Stimulated activated effector memory CD8-positive, alpha-beta T cell treated with anti-CD3 and anti-CD28 coated beads, Interleukin-12 subunit alpha, Interleukin-12 subunit beta, amount 100 ng/mL, for 72 hours (primary cell): Measurements from ENCODE around the gene SGSM2.

Source experiments
- ATAC-seq: fragments of 150-1000 bp; cut with Tn5 transposase; 2 replicates; pipeline ENCODE4 v1.10.0; 2021
- DNase-seq, 2 donors: peaks; one replicate each; pipeline ENCODE4 v3.0.0; 2021 to 2022; ENCODE audit warnings: low spot score in 2 of 2
- H3K27ac Mint-ChIP-seq: one replicate; pipeline ENCODE4 v1.8.0; 2022; ENCODE audit warnings: mild to moderate bottlenecking, mixed read lengths
- H3K36me3 Mint-ChIP-seq: one replicate; pipeline ENCODE4 v1.8.0; 2022; ENCODE audit warnings: mild to moderate bottlenecking, mixed read lengths
- H3K4me1 Mint-ChIP-seq: one replicate; pipeline ENCODE4 v1.8.0; 2022; ENCODE audit warnings: mixed read lengths
- H3K4me3 Mint-ChIP-seq: one replicate; pipeline ENCODE4 v1.8.0; 2022; ENCODE audit warnings: mild to moderate bottlenecking, mixed read lengths
- H3K9me3 Mint-ChIP-seq: one replicate; pipeline ENCODE4 v1.8.0; 2022; ENCODE audit warnings: mixed read lengths

SGSM2 gene

DNA sequence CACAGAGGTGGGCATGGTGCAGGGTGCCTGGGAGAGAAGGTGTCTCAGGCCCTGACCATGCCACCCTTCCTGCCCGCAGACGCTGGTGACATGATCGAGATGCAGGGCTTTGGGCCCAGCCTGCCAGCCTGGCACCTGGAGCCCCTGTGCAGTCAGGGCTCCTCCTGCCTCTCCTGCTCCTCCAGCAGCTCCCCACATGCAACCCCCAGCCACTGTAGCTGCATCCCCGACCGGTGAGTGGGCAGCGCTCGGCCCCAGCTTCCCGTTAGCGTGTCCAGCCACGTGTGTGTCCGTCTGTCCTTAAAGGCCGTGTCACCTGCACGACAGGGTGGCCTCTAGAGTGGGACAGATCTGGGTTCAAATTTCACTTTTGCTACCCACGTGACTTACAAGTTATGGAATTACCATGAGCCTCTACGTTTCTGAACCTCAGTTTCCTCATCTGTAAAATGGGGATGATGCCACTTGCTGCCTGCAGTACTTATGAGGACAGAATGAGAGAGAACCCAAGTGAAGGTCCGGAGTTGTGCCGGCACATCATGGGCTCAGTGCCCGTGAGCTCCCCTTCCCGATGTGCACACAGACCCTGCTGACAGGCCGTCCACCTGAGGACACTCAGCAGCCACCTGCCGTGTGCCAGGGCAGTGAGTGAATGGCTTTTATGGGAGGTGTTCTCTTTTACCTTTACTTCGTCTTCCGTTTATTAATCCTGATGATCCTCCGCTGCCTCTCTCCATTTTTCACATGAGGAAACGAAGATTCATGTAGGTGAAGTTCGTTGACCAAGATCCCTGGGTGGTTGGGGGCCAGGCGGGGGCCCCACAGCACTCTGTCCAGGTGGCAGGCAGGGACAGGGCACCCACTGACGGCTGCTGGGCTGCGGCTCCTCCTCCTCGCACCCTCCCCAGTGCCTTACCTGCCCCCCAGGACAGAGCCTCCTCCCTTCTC is 34.2 kb downstream of the SGSM2 start:
- Mint-ChIP-seq H3K36me3 (peaks cover 12% of the 10 kb centered on the region), H3K27ac (no peak overlapping the region), H3K9me3 (no peaks in the 10 kb centered on the region), H3K4me1 (no peaks in the 10 kb centered on the region), H3K4me3 (no peak overlapping the region)
- DNase-seq (no peak), ATAC-seq (no peak)

DNA sequence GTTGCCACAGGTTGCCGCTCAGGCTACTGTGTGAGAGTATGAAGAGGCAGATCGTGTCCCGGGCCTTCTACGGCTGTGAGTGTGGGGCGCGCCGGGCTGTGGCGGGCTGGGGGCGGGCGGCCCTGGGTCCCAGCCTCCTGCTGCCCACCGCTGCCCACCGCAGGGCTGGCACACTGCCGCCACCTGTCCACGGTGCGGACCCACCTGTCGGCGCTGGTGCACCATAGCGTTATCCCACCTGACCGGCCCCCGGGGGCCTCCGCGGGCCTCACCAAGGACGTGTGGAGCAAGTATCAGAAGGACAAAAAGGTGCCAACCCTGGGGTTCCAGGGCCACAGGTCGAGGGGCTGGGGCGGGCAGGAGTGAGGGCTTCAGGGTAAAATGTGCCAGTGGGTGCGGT is 34.9 kb downstream of the SGSM2 start:
- Mint-ChIP-seq H3K36me3 (peaks cover 19% of the 10 kb centered on the region), H3K4me3 (no peak overlapping the region), H3K27ac (no peak overlapping the region), H3K4me1 (no peaks in the 10 kb centered on the region), H3K9me3 (no peaks in the 10 kb centered on the region)
- ATAC-seq: no peak
- DNase-seq: no peak

DNA sequence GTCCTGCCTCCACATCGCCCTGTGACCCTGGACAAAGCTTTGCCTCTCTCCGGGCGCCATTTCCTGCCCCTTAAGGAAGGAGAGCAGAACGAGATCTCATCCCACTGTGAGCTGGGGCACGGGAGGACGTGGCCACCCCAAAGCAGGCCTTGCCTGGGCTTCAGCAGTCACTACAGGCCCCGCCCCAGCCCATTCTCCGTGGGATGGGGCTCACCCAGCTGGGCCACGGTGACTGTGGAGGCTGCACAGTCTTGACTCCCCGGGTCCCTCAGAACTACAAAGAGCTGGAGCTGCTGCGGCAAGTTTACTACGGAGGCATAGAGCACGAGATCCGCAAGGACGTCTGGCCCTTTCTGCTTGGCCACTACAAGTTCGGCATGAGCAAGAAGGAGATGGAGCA is 35.4 kb downstream of the SGSM2 start:
- H3K36me3 Mint-ChIP-seq: peaks cover 20% of the 10 kb centered on the region
- no peak overlapping the region for H3K4me3 Mint-ChIP-seq
- no peaks in the 10 kb centered on the region for H3K4me1 Mint-ChIP-seq
- no peak for ATAC-seq
- H3K27ac Mint-ChIP-seq: peak overlapping the region; percentile 75
- no peaks in the 10 kb centered on the region for H3K9me3 Mint-ChIP-seq
- DNase-seq: no peak

DNA sequence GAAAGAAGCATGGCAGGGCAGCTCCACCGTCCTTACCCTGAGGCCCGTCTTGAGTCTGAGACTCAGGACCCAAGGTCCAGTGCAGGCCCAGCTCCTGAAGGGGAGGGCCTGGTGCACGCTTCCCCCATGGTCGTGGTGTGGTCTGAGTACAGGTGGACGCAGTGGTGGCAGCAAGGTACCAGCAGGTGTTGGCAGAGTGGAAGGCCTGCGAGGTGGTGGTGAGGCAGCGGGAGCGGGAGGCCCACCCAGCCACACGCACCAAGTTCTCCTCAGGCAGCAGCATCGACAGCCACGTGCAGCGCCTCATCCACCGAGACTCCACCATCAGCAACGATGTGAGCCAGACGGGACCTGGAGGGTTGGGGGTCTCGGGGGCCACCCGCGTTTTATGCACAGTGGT is 35.9 kb downstream of the SGSM2 start:
- DNase-seq (no peak), ATAC-seq (no peak)
- Mint-ChIP-seq H3K9me3 (no peaks in the 10 kb centered on the region), H3K36me3 (peaks cover 22% of the 10 kb centered on the region), H3K4me3 (no peak overlapping the region), H3K4me1 (no peaks in the 10 kb centered on the region), H3K27ac (peak overlapping the region; percentile 75)

DNA sequence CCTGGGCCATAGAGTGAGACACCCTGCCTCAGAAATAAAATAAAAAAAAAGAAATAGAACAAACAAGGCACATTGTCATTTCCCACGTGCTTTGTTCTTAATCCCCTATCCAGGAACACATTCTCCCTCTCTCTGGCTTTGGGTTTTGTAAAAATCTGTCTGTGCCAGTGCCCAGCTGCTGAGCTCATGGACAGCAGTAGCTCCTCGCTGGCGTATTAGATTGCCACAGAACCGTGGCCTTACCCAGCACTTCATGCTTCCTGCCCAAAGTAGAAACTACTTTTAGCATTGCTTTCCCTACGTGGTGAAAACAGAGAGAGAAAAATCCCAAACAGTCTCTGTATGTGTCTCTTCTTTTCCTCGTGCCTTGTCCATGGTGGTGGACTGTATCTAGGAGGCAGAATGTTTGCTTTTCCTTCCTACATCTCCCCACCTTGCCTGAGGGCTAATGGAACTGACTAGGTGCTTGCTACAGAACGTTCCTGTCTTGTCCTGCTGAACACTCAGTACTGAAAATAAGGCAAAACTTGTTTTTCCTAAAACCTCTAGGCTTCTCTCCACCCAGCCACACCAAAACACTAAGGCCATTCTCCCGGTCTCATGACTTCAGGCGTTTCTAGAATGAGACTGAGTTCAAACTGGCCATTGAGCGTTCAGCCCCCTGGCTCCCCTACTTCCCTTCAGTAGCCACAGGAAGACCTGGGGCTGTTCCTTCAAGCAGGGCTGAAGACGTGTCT is 37.4 kb downstream of the SGSM2 start:
- no peaks in the 10 kb centered on the region for H3K4me1 Mint-ChIP-seq
- no peak overlapping the region for H3K4me3 Mint-ChIP-seq
- peak overlapping the region; percentile 16 for H3K27ac Mint-ChIP-seq
- ATAC-seq (no peak), DNase-seq (no peak)
- no peaks in the 10 kb centered on the region for H3K9me3 Mint-ChIP-seq
- H3K36me3 Mint-ChIP-seq: peaks cover 27% of the 10 kb centered on the region

DNA sequence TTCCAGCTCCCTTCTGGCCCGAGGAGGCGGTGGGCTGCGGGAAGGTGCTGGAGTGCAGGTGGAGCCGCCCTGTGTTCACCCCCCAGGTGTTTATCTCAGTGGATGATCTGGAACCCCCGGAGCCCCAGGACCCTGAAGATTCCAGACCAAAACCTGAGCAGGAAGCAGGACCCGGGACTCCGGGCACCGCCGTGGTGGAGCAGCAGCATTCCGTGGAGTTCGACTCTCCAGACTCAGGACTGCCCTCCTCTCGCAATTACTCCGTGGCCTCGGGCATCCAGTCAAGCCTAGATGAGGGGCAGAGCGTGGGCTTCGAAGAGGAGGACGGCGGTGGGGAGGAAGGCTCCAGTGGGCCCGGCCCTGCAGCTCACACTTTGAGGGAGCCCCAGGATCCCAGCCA is 38.1 kb downstream of the SGSM2 start:
- H3K4me1 Mint-ChIP-seq: no peaks in the 10 kb centered on the region
- no peaks in the 10 kb centered on the region for H3K9me3 Mint-ChIP-seq
- H3K36me3 Mint-ChIP-seq: peaks cover 27% of the 10 kb centered on the region
- no peak for DNase-seq
- no peak for ATAC-seq
- H3K4me3 Mint-ChIP-seq: no peak overlapping the region
- H3K27ac Mint-ChIP-seq: no peak overlapping the region

DNA sequence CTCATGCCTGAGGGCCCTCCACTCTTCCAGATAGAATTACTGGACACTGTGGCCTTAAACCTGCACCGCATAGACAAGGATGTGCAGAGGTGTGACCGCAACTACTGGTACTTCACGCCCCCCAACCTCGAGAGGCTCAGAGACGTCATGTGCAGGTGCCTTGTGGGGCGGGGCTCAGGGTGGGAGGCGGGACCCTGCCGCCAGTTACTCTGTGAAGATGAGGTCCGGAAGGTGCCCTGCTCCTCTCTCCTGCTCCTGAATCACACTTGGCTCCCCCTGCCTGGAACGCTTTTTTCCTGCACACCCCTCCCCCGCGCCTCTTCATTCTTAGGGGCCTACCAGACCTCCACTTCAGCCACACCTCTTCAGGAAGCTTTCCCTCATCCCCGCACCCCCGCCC is 38.8 kb downstream of the SGSM2 start:
- no peaks in the 10 kb centered on the region for H3K9me3 Mint-ChIP-seq
- DNase-seq (no peak), ATAC-seq (no peak)
- H3K4me1 Mint-ChIP-seq: no peaks in the 10 kb centered on the region
- H3K4me3 Mint-ChIP-seq: no peak overlapping the region
- H3K36me3 Mint-ChIP-seq: peaks cover 27% of the 10 kb centered on the region
- no peak overlapping the region for H3K27ac Mint-ChIP-seq

DNA sequence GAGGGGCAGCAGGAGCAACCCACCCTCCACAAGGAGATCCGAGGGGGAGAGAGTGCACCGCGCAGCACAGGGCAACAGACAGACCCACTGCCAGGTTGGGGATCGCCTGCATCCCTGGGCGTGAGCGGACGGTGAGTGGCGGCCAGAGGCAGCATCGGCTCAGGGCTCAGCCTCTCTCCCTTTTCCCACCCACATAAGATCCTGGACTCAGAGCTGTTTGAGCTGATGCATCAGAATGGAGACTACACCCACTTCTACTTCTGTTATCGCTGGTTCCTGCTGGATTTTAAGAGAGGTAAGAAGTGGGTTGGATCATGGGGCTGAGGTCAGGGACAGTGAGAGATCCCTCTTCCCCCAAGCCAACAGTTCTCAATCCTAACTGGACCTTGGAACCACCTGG is 40.4 kb downstream of the SGSM2 start:
- peaks cover 27% of the 10 kb centered on the region for H3K36me3 Mint-ChIP-seq
- DNase-seq (no peak), ATAC-seq (no peak)
- H3K4me1 Mint-ChIP-seq: no peaks in the 10 kb centered on the region
- H3K9me3 Mint-ChIP-seq: no peaks in the 10 kb centered on the region
- H3K27ac Mint-ChIP-seq: peak overlapping the region; percentile 45
- H3K4me3 Mint-ChIP-seq: no peak overlapping the region

DNA sequence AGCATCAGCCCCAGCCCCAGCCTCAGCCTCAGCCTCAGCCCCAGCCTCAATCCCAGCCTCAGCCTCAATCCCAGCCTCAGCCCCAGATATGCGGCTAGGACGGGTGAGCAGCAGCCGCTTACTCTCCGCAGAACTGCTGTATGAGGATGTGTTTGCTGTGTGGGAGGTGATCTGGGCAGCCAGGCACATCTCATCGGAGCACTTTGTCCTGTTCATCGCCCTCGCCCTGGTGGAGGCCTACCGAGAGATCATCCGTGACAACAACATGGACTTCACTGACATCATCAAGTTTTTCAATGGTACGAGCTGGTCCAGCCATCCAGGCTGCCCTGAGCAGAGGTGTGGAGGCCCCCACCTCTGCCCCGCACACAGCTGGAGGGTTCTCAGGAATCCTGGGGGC is 41.6 kb downstream of the SGSM2 start:
- Mint-ChIP-seq H3K36me3 (peaks cover 27% of the 10 kb centered on the region), H3K4me1 (no peaks in the 10 kb centered on the region), H3K27ac (no peak overlapping the region), H3K9me3 (no peaks in the 10 kb centered on the region), H3K4me3 (no peak overlapping the region)
- ATAC-seq (no peak), DNase-seq (no peak)

DNA sequence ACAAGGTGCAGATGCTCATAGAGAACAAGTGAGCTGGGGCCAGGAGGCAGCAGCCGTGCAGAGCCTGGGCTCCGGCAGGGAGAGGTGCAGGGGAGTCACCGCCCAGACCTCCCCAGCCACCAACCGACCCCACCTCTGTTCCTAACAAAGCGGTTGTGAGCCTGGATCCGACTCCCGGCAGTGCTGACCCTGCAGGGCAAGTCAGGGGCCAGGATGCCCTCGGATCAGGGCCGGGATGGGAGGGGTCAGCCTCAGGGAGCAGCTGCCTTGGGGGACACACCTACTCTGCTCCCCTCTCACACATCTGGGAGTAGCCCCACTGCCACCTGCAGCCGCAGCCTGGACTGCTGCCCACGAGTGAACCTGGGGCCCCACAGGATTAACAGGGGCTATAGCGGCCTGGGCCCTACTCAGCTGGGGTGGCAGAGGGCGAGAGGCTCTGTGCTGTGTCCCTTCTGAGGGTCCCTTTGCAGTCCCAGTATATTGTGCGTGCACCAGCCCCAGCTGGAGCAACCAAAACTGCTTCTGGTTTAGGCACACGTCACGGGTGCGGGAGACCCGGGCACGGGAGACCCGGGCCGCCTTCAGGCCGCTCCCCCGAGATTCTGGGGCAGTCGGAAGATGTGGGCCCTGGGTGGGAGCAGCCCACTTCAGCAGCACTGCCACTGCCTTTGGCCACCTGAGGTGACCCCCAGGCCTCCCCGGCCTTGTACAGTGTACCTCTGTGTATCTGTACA is 42.4 kb downstream of the SGSM2 start:
- Mint-ChIP-seq H3K4me3 (no peak overlapping the region), H3K9me3 (no peaks in the 10 kb centered on the region), H3K36me3 (peaks cover 23% of the 10 kb centered on the region), H3K27ac (no peak overlapping the region), H3K4me1 (no peaks in the 10 kb centered on the region)
- no peak for ATAC-seq
- DNase-seq: no peak

DNA sequence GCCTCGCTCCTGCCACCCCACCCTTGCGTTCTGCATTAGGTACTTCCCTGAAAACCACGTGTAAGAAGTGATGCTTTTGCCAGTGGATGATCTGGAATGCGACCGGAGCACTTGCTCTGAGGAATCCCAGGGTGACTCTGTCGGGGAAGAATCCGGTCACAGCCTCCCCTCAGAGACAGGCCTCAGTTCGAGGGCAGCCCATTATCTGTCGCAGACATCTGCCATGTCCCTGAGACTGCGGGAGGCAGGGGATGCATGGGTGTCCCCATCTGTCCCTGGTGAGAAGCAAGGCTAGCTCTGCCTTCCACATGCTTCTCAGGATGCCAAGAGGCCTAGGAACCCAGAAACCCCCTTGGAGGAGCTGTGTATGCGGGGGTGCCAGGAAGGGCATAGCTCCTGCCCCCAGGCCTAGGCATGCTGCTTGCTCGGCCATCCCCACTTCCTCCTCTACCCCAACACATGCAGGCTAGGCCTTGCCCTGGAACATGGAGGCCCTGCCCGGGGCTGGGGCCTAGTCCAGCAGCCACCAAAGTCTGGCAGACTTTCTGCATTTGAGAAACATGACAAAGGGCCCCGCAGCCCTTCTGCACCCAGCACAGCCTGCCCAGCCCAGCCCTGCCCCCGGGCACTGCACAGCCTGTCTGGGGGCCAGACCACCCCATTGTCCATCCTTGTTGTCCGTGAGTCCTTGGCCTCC is 43.1 kb downstream of the SGSM2 start:
- ATAC-seq (no peak), DNase-seq (no peak)
- Mint-ChIP-seq H3K4me3 (no peak overlapping the region), H3K27ac (peak overlapping the region; percentile 34), H3K9me3 (no peaks in the 10 kb centered on the region), H3K4me1 (no peaks in the 10 kb centered on the region), H3K36me3 (peaks cover 17% of the 10 kb centered on the region)

DNA sequence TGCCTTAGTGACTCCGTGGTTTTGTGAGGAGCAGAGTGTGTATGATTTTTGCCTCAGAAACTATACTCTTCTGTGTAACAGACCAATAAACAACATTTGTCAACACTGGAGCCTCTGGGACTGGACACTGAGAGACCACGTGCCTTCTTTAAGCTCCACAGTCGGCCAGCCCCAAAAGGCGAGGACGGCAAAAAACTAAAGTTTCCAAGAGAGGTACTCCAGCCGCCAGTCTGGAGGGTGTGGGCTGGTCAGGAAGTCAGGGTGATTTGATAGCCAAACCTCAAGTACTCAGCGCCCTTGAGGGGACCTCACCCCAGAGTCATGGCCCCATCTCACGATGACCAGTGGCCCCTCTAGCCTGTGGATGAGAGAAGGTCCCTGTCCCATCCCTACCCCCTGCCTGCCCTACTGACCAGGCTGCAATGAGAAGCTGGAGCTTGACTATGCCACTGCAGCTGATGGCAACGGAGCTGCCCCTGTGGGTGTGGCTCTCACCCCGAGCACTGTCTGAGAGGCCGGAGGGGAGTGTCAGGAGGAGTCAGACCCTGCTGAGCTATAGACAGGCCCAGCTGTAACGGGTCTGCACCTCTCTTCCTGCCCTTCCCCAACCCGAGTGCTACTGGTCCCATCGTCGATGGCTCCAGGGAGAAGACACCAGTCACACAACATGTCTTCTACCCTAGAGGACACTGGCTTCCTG is 43.8 kb downstream of the SGSM2 start:
- ATAC-seq (no peak), DNase-seq (no peak)
- Mint-ChIP-seq H3K4me3 (no peak overlapping the region), H3K9me3 (no peaks in the 10 kb centered on the region), H3K36me3 (peaks cover 17% of the 10 kb centered on the region), H3K4me1 (no peaks in the 10 kb centered on the region), H3K27ac (peak overlapping the region; percentile 34)

DNA sequence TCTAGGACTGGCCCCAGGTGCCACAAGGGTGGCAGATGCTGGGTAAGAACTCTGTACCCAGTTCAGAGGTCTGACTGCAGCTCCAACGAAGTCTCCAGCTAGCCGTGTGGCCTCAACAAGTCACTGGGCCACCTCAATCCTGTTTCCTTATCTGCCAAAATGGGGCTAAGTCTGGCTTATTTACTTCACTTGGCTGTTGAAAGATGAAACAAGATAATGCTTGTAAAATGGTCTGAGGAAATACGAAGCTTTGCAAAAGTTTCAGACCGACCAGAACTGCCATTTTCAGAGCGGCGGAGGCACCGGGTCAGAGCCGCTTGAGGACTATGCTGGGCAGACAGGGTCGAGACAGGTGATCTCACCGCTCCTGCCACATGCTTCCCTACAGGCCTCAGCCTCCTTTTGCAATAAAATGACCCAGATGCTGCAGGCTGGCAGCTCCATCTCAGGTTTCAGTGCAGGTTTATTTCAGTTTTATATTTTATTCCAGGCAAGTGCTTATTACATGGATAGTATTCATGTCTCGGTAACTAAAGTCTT is 46.4 kb downstream of the SGSM2 start:
- no peak overlapping the region for H3K4me3 Mint-ChIP-seq
- no peak for ATAC-seq

DNA sequence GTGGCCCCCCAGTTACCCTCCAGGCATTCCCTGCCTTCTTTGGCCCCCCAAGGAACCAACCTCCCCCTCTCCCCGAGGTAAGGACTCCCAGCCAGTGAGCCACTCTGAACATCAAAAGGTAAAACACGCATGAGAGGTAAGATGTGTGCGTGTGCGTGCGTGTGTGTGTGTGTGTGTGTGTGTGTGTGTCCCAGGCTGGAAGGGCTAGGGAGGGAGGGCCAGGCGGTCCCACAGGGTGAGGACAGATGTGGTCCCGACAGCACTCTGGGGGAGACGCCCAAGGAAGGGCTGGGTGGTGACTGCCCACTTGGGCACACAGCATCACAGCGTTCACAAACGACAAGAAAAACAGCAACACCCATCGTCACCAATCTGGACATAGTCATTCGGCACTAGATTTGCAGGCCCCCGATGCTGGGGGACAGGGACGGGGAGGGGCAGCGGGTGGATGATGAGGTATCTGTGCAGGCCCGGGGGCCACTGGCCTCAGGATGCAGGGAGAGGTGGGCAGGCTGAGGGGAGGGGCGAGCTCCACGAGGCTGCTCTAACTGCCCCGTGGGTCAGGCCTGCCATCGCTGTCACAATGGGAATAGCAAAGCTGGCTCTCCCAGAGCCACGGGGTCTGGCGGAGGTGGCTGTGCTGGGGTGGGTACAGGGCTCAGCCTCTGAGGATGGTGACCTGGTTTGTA is 47.3 kb downstream of the SGSM2 start:
- peaks cover 23% of the 10 kb centered on the region for H3K36me3 Mint-ChIP-seq
- no peaks in the 10 kb centered on the region for H3K9me3 Mint-ChIP-seq
- no peak for DNase-seq
- peaks cover 20% of the 10 kb centered on the region for H3K4me1 Mint-ChIP-seq
- no peak overlapping the region for H3K27ac Mint-ChIP-seq
- ATAC-seq: no peak
- H3K4me3 Mint-ChIP-seq: no peak overlapping the region

More for the DNA sequence above, 46.4 kb downstream of the SGSM2 start:
- Mint-ChIP-seq H3K36me3 (peaks cover 18% of the 10 kb centered on the region), H3K27ac (no peak overlapping the region), H3K4me1 (peaks cover 11% of the 10 kb centered on the region), H3K9me3 (no peaks in the 10 kb centered on the region)
- DNase-seq: no peak
